ENCODE results near the gene ADAM8.

Gene ADAM8

DNA sequence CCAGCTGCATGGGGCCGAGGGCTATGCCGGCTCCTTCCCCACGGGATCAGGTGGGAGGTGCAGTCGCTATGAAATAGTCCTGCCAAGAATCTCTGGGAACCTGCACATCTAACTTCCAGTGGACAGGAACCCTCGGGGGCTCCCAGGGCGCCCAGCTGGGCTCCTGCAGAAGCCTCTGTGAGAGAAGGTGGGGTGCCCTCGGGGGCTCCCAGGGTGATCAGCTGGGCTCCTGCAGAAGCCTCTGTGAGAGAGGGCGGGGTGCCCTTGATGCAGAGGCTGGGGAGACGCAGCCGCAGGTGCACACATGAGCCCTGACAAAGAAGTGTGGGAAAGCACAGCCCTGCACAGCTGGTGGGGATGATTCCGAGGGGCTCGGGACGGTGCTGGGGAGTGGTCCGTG, 33.1 kb downstream of the ADAM8 start:
- H3K4me3 ChIP-seq (ENCODE audit: low read length), result no peak overlapping the region
- TF ChIP-seq, protein P1, sequence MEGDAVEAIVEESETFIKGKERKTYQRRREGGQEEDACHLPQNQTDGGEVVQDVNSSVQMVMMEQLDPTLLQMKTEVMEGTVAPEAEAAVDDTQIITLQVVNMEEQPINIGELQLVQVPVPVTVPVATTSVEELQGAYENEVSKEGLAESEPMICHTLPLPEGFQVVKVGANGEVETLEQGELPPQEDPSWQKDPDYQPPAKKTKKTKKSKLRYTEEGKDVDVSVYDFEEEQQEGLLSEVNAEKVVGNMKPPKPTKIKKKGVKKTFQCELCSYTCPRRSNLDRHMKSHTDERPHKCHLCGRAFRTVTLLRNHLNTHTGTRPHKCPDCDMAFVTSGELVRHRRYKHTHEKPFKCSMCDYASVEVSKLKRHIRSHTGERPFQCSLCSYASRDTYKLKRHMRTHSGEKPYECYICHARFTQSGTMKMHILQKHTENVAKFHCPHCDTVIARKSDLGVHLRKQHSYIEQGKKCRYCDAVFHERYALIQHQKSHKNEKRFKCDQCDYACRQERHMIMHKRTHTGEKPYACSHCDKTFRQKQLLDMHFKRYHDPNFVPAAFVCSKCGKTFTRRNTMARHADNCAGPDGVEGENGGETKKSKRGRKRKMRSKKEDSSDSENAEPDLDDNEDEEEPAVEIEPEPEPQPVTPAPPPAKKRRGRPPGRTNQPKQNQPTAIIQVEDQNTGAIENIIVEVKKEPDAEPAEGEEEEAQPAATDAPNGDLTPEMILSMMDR (conservative IDR thresholded peaks at IDR 0.05; ENCODE audit: low read depth, low read length), result no peak
- DNase-seq (ENCODE audit: low read depth), result no peak

- no peak for DNase-seq (ENCODE audit: low read depth)
- TF ChIP-seq, protein P1 (conservative IDR thresholded peaks at IDR 0.05; ENCODE audit: low read depth, low read length), result no peak
- no peak overlapping the region for H3K4me3 ChIP-seq (ENCODE audit: low read length)
These were observed 33.9 kb downstream of the ADAM8 start for GRCh38 chr10:133242611-133243356.

- H3K4me3 ChIP-seq (ENCODE audit: low read length), result no peak overlapping the region
- DNase-seq (ENCODE audit: low read depth), result no peak
- TF ChIP-seq, protein P1 (conservative IDR thresholded peaks at IDR 0.05; ENCODE audit: low read depth, low read length), result no peak
These were observed 35.0 kb downstream of the ADAM8 start for GRCh38 chr10:133241501-133242205.

DNA sequence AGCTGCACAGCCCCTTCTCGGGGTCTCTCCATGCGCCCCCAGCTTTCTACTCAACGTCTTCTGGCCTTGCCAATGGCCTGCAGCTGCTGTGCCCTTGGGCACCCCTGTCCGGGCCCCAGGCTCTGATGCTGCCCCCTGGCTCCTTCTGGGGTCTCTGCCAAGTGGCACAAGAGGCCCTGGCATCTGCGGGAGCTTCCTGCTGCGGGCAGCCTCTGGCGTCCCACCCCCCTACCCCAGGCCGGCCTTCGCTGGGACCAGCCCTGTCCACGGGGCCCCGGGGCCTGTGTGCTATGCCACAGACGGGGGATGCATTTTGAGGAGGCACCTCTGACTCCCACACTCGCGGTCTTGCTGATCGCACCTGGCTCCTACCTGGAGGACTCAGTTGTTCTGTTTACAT, 36.7 kb downstream of the ADAM8 start:
- no peak for DNase-seq (ENCODE audit: low read depth)
- no peak overlapping the region for H3K4me3 ChIP-seq (ENCODE audit: low read length)
- TF ChIP-seq, protein P1 (conservative IDR thresholded peaks at IDR 0.05; ENCODE audit: low read depth, low read length), result no peak

DNA sequence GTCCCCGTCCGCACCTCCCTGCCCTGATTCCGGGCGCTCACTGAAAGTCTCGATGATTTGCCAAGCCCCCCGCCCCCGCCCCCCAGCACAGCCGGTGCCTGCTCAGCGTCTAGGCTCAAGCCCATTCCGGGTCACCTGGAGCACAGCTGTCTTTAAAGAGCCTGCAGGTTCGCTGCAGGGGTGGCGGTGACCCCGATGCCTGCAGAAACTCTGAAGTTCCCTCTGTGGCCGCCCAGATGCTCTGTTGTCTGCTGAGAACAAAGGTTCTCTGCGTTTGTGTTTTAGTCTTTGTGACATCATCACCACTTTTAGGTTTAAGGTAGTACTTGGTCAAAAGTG, 38.2 kb downstream of the ADAM8 start:
- DNase-seq (ENCODE audit: low read depth), result no peak
- no peak overlapping the region for H3K4me3 ChIP-seq (ENCODE audit: low read length)
- TF ChIP-seq, protein P1 (conservative IDR thresholded peaks at IDR 0.05; ENCODE audit: low read depth, low read length), result no peak

GRCh38 chr10:133237588-133238465, 38.8 kb downstream of the ADAM8 start, which contains the start of gene VENTX:
Gene VENTX, plus strand, starts transcription at chr10:133237855. Its CDS starts 60 bp downstream, at chr10:133237915.
- DNase-seq (ENCODE audit: low read depth), result no peak
- no peak within 1 kb of the TSS for H3K4me3 ChIP-seq (ENCODE audit: low read length)
- TF ChIP-seq, protein P1 (conservative IDR thresholded peaks at IDR 0.05; ENCODE audit: low read depth, low read length), result no peak
